HCT116 (cell line): ENCODE measurements around the gene CETP. TPM values are rescaled to one million over a fixed set of nuclear protein-coding genes. Genes with fewer than 3 reads are reported as not detected.

ENCODE experiments used
- ATAC-seq: fragments of 200-7000 bp; cut with Tn5 transposase; 2 replicates; pipeline ENCODE4 v1.9.1; 2020; ENCODE audit warnings: mild to moderate bottlenecking, moderate library complexity
- BruUV-seq: library from RNA; stranded (reverse); fragments of 400-500 nt; replicated peaks from 2 replicates; lab custom pipeline; 2021; lab: Mats Ljungman, UMichigan
- CTCF ChIA-PET: fragments of 300-600 bp; sonication (Branson Sonifier 250); formaldehyde crosslinking; loops from one replicate; lab custom pipeline; 2021; ENCODE audit warnings: antibody characterized with exemption; lab: Charles Lee
- POLR2A ChIA-PET: fragments of 300-600, 350-600 bp; sonication (Branson Sonifier 250); formaldehyde crosslinking; loops from one replicate; lab custom pipeline; 2021; ENCODE audit warnings: antibody characterized with exemption; lab: Charles Lee
- RAD21 ChIA-PET, 2 experiments: fragments of 300-600 bp; sonication (Branson Sonifier 250); formaldehyde crosslinking; loops; one replicate each; lab custom pipeline; 2023; ENCODE audit warnings: low total read pairs in 2 of 2; ENCODE audit not compliant: uncharacterized antibody in 2 of 2, unreplicated experiment in 2 of 2, low non-redundant PET in 1 of 2; lab: Charles Lee
- DNase-seq: peaks from one replicate; pipeline ENCODE4 v3.0.0-alpha.2; 2010; ENCODE audit warnings: low read depth, low spot score
- H2AFZ ChIP-seq: fragments of 200-600 bp; shearing (Covaris generic), sonication (generic); 2 replicates; pipeline ENCODE4 v1.6.1; 2017; ENCODE audit warnings: low read depth, mixed run types, mixed read lengths, antibody characterized with exemption, low read length; ENCODE audit not compliant: poor library complexity, severe bottlenecking
- H3K27ac ChIP-seq: 2 replicates; pipeline ENCODE4 v1.5.1; 2012; ENCODE audit warnings: low read depth, low read length
- H3K27me3 ChIP-seq: fragments of 200-600 bp; sonication (generic); 2 replicates; pipeline ENCODE4 v1.6.1; 2016; ENCODE audit warnings: mixed run types, low read length, mixed read lengths; ENCODE audit not compliant: insufficient read depth
- H3K36me3 ChIP-seq, 2 experiments: fragments of 200-500 bp in 1 of 2; fragments of 200-600 bp in 1 of 2; sonication (Bioruptor generic) in 1 of 2; sonication (generic) in 1 of 2; 2 replicates each; pipeline versions ENCODE4 v1.5.1 to v1.6.1; 2014 to 2016; ENCODE audit warnings: low read length in 2 of 2, inconsistent platforms in 1 of 2, mixed read lengths in 1 of 2, mixed run types in 1 of 2; ENCODE audit not compliant: insufficient read depth in 2 of 2, control insufficient read depth in 1 of 2
- H3K4me1 ChIP-seq, 2 experiments: fragments of 200-600 bp in 1 of 2; sonication (generic) in 1 of 2; 2 replicates each; pipeline versions ENCODE4 v1.5.1 to v1.6.1; 2012 to 2017; ENCODE audit warnings: low read length in 2 of 2, inconsistent platforms in 1 of 2, mild to moderate bottlenecking in 1 of 2, mixed read lengths in 1 of 2, mixed run types in 1 of 2, moderate library complexity in 1 of 2; ENCODE audit not compliant: insufficient read depth in 2 of 2, control insufficient read depth in 1 of 2
- H3K4me2 ChIP-seq: fragments of 200-600 bp; sonication (generic); 2 replicates; pipeline ENCODE4 v1.6.1; 2017; ENCODE audit warnings: mixed run types, low read length, mixed read lengths
- H3K4me3 ChIP-seq, 2 experiments: fragments of 200-600 bp in 1 of 2; sonication (generic) in 1 of 2; replicated peaks in 1 of 2; 2 replicates each; pipeline ENCODE4 v1.5.1; 2011 to 2016; ENCODE audit warnings: low read length in 2 of 2, control low read depth in 1 of 2, low read depth in 1 of 2, mild to moderate bottlenecking in 1 of 2, mixed read lengths in 1 of 2, mixed run types in 1 of 2
- H3K79me2 ChIP-seq: fragments of 200-600 bp; sonication (generic); 2 replicates; pipeline ENCODE4 v1.6.1; 2017; ENCODE audit warnings: mild to moderate bottlenecking, mixed run types, low read length, moderate library complexity, mixed read lengths; ENCODE audit not compliant: insufficient read depth
- H3K9ac ChIP-seq: fragments of 200-600 bp; sonication (generic); 2 replicates; pipeline ENCODE4 v1.6.1; 2016; ENCODE audit warnings: low read length, mixed read lengths
- H3K9me2 ChIP-seq: fragments of 200-600 bp; sonication (generic), shearing (Covaris generic); 2 replicates; pipeline ENCODE4 v1.6.1; 2017; ENCODE audit warnings: mixed run types, mild to moderate bottlenecking, moderate library complexity; ENCODE audit not compliant: insufficient read depth
- H3K9me3 ChIP-seq, 2 experiments: fragments of 200-500 bp in 1 of 2; fragments of 200-600 bp in 1 of 2; sonication (Bioruptor generic) in 1 of 2; sonication (generic) in 1 of 2; 2 replicates each; pipeline ENCODE4 v1.6.1; 2014 to 2017; ENCODE audit warnings: low read length in 2 of 2, mixed read lengths in 2 of 2, inconsistent platforms in 1 of 2, low read depth in 1 of 2, mild to moderate bottlenecking in 1 of 2, mixed run types in 1 of 2, moderate library complexity in 1 of 2; ENCODE audit not compliant: control insufficient read depth in 1 of 2, insufficient read depth in 1 of 2
- H4K20me1 ChIP-seq: fragments of 200-600 bp; sonication (generic), shearing (Covaris generic); 2 replicates; pipeline ENCODE4 v1.6.1; 2017; ENCODE audit warnings: mixed run types, mild to moderate bottlenecking, moderate library complexity; ENCODE audit not compliant: insufficient read depth
- CBX3 ChIP-seq: IDR thresholded peaks from 2 replicates; pipeline ENCODE4 v1.6.1; 2012; ENCODE audit warnings: low read depth
- CEBPB ChIP-seq: IDR thresholded peaks from 2 replicates; pipeline ENCODE4 v1.6.1; 2012; ENCODE audit warnings: low read depth
- EGR1 ChIP-seq: IDR thresholded peaks from 2 replicates; pipeline ENCODE4 v1.6.1; 2012; ENCODE audit warnings: low read depth
- EZH2phosphoT487 ChIP-seq: fragments of 200-600 bp; IDR thresholded peaks from 2 replicates; pipeline ENCODE4 v1.6.1; 2018; ENCODE audit warnings: antibody characterized with exemption, borderline replicate concordance
- FOSL1 ChIP-seq: IDR thresholded peaks from 2 replicates; pipeline ENCODE4 v1.6.1; 2012; ENCODE audit warnings: low read depth
- POLR2A ChIP-seq: IDR thresholded peaks from 2 replicates; pipeline ENCODE4 v1.7.0; 2011; ENCODE audit warnings: borderline replicate concordance; ENCODE audit not compliant: insufficient read depth, insufficient read length; ENCODE audit errors: extremely low read depth
- POLR2AphosphoS5 ChIP-seq: IDR thresholded peaks from 2 replicates; pipeline ENCODE4 v1.6.1; 2011; ENCODE audit warnings: mild to moderate bottlenecking, low read depth, low read length, moderate library complexity
- REST ChIP-seq: IDR thresholded peaks from 2 replicates; pipeline ENCODE4 v1.6.1; 2012; ENCODE audit warnings: low read depth
- SIN3A ChIP-seq: IDR thresholded peaks from 2 replicates; pipeline ENCODE4 v1.6.1; 2012; ENCODE audit warnings: low read depth
- SP1 ChIP-seq: IDR thresholded peaks from 2 replicates; pipeline ENCODE4 v1.6.1; 2012; ENCODE audit warnings: low read depth
- SRF ChIP-seq: IDR thresholded peaks from 2 replicates; pipeline ENCODE4 v1.6.1; 2012; ENCODE audit warnings: low read depth
- TCF7L2 ChIP-seq: IDR thresholded peaks from 2 replicates; pipeline ENCODE4 v1.7.0; 2011; ENCODE audit warnings: borderline replicate concordance, inconsistent platforms; ENCODE audit not compliant: insufficient read depth, insufficient read length; ENCODE audit errors: extremely low read depth
- YY1 ChIP-seq: IDR thresholded peaks from 2 replicates; pipeline ENCODE4 v1.6.1; 2011; ENCODE audit warnings: low read length, low read depth, moderate library complexity, mild to moderate bottlenecking; ENCODE audit not compliant: insufficient replicate concordance; ENCODE audit errors: extremely low read depth
- ZBTB33 ChIP-seq: IDR thresholded peaks from 2 replicates; pipeline ENCODE4 v1.6.1; 2011; ENCODE audit warnings: mild to moderate bottlenecking, low read length, moderate library complexity; ENCODE audit not compliant: insufficient replicate concordance; ENCODE audit errors: extremely low read depth
- ZFX ChIP-seq: fragments of 450-650 bp; IDR thresholded peaks from 2 replicates; pipeline ENCODE4 v1.6.1; 2017
- ZNF274 ChIP-seq: fragments of 200-500 bp; sonication (Bioruptor generic); IDR thresholded peaks from 2 replicates; pipeline ENCODE4 v1.6.1; 2014; ENCODE audit warnings: mild to moderate bottlenecking, low read depth, low read length, inconsistent platforms
- intact Hi-C: fragments of 100-400 bp; cut with micrococcal nuclease; formaldehyde crosslinking; loops from 2 replicates; pipeline ENCODE4 v1.10.0; 2022
- total RNA-seq: library from RNA; stranded (reverse); gene quantifications from one replicate; pipeline ENCODE4 v1.2.1, GENCODE V29; 2021; ENCODE audit not compliant: unreplicated experiment
- TF ChIP-seq, protein P1 (sequence below): IDR thresholded peaks from 2 replicates; pipeline ENCODE4 v1.6.1; 2012
- TF ChIP-seq, protein P2 (sequence below), 3 experiments: fragments of 200-600 bp in 1 of 3; sonication (generic) in 1 of 3; IDR thresholded peaks in 2 of 3; conservative IDR thresholded peaks in 1 of 3; 2 replicates each; pipeline ENCODE4 v1.5.1; 2012 to 2017; ENCODE audit warnings: low read depth in 2 of 3, low read length in 2 of 3, antibody characterized with exemption in 1 of 3, borderline replicate concordance in 1 of 3, control low read depth in 1 of 3, mild to moderate bottlenecking in 1 of 3, mixed read lengths in 1 of 3, mixed run types in 1 of 3, moderate library complexity in 1 of 3; ENCODE audit not compliant: insufficient read depth in 1 of 3

The CETP gene
- total RNA-seq, 1 experiment from 2014 or later = not detected

- Histone ChIP-seq H3K9me3 (no peaks in the 10 kb centered on the region), H3K4me2 (peak within 1 kb of the TSS; percentile 81), H4K20me1 (peaks cover 10% of the 10 kb centered on the region; the same call in 1 of the 2 replicates), H3K9ac (peak within 1 kb of the TSS; percentile 92), H3K4me3 (peak within 1 kb of the TSS; percentile 97 to 98), H3K4me1 (peaks cover 7 to 20% of the 10 kb centered on the region in 2 experiments; a peak in 3 of 4 replicates), H3K79me2 (peaks cover 48% of the 10 kb centered on the region), H3K9me2 (no peaks in the 10 kb centered on the region), H2AFZ (no peak within 1 kb of the TSS), H3K27ac (peak within 1 kb of the TSS; percentile 61), H3K36me3 (peaks cover 17 to 24% of the 10 kb centered on the region in 2 experiments), H3K27me3 (no peaks in the 10 kb centered on the region)
- RAD21 ChIA-PET = no interaction called here
- intact Hi-C loops = loop anchor here (10.0 kb wide), 1 partner anchor 357 kb away; no protein-coding TSS in a partner anchor
- ATAC-seq (peak; percentile 95), DNase-seq (peak; percentile 92)
- BruUV-seq = no TSS peak
- POLR2A ChIA-PET = interaction anchor here (0.6 to 3.6 kb wide), 24 partner anchors 8 to 321 kb away, joined by 3 to 25 read pairs (median 4); partner anchors contain the start of gene MT1E
- CTCF ChIA-PET = interaction anchor here (1.2 to 1.5 kb wide), 2 partner anchors 12 to 32 kb away, joined by 3 to 4 read pairs; no protein-coding TSS in a partner anchor
- TF ChIP-seq, protein P1, sequence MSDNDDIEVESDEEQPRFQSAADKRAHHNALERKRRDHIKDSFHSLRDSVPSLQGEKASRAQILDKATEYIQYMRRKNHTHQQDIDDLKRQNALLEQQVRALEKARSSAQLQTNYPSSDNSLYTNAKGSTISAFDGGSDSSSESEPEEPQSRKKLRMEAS = peak; percentile 98
- TF ChIP-seq ZBTB33 (no peak), EZH2phosphoT487 (no peak), ZNF274 (no peak), POLR2A (peak; percentile 94), SRF (no peak; the same call in 1 of the 2 replicates), POLR2AphosphoS5 (peak; percentile 100), ZFX (peak; percentile 53; the same call in 1 of the 2 replicates), EGR1 (peak; percentile 93), SP1 (peak; percentile 95), CEBPB (peak; percentile 94), YY1 (peak; percentile 86), FOSL1 (no peak), REST (no peak), TCF7L2 (peak; percentile 22), SIN3A (peak; percentile 99), CBX3 (0 out of 2 replicates have a peak, but pooled peaks have one; percentile 13)
- TF ChIP-seq, protein P2, sequence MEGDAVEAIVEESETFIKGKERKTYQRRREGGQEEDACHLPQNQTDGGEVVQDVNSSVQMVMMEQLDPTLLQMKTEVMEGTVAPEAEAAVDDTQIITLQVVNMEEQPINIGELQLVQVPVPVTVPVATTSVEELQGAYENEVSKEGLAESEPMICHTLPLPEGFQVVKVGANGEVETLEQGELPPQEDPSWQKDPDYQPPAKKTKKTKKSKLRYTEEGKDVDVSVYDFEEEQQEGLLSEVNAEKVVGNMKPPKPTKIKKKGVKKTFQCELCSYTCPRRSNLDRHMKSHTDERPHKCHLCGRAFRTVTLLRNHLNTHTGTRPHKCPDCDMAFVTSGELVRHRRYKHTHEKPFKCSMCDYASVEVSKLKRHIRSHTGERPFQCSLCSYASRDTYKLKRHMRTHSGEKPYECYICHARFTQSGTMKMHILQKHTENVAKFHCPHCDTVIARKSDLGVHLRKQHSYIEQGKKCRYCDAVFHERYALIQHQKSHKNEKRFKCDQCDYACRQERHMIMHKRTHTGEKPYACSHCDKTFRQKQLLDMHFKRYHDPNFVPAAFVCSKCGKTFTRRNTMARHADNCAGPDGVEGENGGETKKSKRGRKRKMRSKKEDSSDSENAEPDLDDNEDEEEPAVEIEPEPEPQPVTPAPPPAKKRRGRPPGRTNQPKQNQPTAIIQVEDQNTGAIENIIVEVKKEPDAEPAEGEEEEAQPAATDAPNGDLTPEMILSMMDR (IDR thresholded peaks at IDR 0.05 in 2 of 3, conservative IDR thresholded peaks at IDR 0.05 in 1 of 3; ENCODE audit: borderline replicate concordance in 1 of 3, insufficient read depth in 1 of 3, low read depth in 2 of 3, low read length in 2 of 3) = no peak
Measured at GRCh38 chr16:56931892-56932720, 29.6 kb upstream of the CETP start, which contains the start of gene HERPUD1. TSS of gene HERPUD1 (plus strand) at chr16:56932142. CDS start at chr16:56932245, 103 bp downstream.
